HS-27A (cell line): Measurements from ENCODE around the gene TXNDC17.
"Not testable (repeated sequence)": the region's sequence is repeated elsewhere in the genome, so short reads cannot be mapped to it uniquely, and the experiment has no call there.

Experiments
- DNase-seq: peaks from one replicate; pipeline ENCODE4 v3.0.0-alpha.2; 2012; ENCODE audit warnings: low read depth, missing footprints

The TXNDC17 gene

DNA sequence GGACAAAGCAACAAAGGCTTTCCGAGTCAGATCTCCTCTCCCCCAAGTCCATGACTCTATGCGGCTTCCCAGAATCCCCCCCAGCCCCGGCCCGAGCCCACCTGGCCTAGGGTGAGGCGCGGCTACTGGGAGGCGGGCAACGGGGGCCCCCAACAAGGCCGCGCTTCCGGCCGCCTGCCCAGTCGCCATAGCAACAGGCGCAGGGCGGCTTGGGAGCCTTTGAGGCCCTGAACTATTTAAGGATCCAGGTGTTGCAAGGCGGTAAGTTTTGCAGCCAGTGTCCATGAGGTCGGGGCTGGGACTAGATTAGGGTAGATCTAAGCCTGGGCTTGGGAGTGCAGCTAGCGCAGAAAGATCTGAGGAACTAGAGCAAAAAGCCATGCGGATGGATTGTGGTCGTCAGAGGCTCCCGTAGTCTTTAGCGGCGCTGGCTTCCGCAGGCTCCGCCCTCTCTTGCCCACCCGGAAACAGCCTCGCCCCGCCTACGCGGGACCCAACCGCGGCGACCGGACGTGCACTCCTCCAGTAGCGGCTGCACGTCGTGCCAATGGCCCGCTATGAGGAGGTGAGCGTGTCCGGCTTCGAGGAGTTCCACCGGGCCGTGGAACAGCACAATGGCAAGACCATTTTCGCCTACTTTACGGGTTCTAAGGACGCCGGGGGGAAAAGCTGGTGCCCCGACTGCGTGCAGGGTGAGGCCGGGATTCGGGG, at the start of gene TXNDC17, which contains the start of gene KIAA0753:
TSS of gene TXNDC17 (plus strand) at position 525 of the 711 bp plus-strand sequence. CDS start at position 548, 23 bp downstream.
TSS of gene KIAA0753 (minus strand) at position 176 of the 711 bp plus-strand sequence. CDS start 5,608 bp downstream, outside the sequence.
- peak; percentile 52 for DNase-seq

DNA sequence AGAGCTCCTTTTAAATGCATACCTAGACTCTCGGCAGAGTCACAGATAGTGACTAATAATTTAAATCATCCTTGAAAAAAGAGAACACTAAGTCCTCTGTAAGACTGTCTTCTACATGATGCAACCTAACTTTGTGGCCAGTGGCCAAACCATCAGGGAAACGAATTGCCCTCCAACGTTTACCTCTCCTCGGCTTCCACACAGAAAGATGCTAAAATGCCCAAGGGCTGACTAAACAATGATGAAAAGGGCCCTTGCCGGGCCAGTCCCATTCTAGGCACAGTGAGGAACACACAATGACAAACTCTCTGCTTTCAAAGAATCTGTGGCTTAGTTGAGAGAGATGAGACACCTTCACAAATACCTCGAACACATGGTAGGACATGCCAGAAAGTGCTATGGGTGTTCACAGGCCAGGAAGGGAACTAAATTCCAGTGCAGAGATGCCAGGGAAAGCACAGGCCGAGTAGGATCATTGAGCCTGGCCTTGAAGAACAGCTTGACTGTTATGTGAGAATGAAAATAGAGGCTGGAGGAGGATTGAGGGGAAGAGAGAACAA, 49.2 kb upstream of the TXNDC17 start:
- no peak for DNase-seq

GRCh38 chr17:6592173-6592572, 48.7 kb upstream of the TXNDC17 start:
- no peak for DNase-seq

DNA sequence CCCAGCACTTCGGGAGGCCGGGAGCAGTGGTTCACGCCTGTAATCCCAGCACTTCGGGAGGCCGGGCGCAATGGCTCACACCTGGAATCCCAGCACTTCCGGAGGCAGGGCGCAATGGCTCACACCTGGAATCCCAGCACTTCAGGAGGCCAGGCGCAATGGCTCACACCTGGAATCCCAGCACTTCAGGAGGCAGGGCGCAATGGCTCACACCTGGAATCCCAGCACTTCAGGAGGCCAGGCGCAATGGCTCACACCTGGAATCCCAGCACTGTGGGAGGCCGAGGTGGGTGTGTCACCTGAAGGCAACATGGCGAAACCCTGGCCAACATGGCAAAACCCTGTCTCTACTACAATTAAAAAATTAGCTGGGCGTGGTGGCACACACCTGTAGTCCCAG, 47.5 kb upstream of the TXNDC17 start:
- DNase-seq = not testable (repeated sequence)

GRCh38 chr17:6596081-6596480, 44.8 kb upstream of the TXNDC17 start:
- no peak for DNase-seq

GRCh38 chr17:6596511-6596910, 44.3 kb upstream of the TXNDC17 start:
- no peak for DNase-seq

- DNase-seq = no peak
These were observed 43.9 kb upstream of the TXNDC17 start for GRCh38 chr17:6596941-6597340.

DNA sequence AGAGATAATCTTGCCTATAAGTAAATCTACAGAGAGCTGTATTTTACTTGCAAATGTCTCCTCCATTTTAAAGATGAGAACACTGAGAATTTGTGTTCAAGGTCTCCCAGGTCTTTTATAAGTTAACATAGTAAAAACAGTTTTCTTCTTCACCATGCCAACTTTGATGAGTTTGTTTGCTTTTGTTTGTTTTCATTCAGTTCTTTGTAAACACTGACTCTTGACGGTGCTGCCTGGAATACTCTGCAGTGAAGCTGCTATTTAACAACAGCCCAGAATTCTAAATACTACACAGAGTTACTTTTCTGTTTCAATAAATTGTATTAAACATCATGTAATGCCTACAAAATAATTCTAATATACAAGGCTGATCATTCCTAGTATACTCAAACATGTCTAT, 43.1 kb upstream of the TXNDC17 start:
- DNase-seq = no peak

DNA sequence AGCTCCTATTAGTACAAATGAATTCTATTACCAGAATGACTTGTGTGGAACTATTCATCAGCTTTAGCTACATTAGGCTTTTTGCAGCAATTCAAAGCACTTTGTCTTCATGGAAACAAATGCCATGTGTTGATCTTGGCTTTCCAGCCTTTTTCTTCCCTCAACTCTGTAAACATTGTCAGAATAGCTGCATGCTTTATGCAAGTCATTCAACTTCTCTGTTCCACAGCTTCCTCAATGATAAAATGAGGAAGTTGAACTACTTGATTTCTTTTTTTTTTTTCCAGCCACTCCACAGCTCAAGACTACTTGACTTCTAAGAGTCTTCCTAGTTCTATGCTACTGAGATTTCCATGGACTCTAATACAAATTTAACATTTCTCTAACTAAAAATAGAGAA, 41.5 kb upstream of the TXNDC17 start:
- no peak for DNase-seq

- no peak for DNase-seq
These were observed 38.7 kb upstream of the TXNDC17 start for GRCh38 chr17:6602141-6602540.

GRCh38 chr17:6603744-6604325, 37.0 kb upstream of the TXNDC17 start:
- DNase-seq = no peak

DNA sequence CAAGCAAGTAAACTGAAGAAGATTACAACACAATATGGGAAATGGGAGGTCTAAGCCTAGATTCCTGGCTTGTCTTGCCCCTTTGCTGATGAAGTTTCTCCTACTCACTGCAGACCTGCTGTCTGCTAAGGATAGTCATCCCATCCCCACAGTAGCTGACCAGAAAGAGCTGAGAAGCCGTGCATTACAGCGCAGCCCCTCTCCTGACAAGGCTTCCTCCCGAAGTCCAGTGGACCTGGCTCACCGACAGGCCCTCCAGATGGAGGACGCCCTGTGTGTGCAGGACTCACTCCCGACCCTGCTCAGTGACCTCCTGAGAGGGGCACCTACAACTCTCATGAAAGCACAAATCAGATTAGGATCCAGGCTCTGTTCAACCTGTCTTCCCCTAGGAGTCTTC, 35.7 kb upstream of the TXNDC17 start:
- DNase-seq = no peak

GRCh38 chr17:6608321-6608720, 32.5 kb upstream of the TXNDC17 start:
- DNase-seq = no peak

GRCh38 chr17:6610011-6610410, 30.8 kb upstream of the TXNDC17 start:
- no peak for DNase-seq

DNA sequence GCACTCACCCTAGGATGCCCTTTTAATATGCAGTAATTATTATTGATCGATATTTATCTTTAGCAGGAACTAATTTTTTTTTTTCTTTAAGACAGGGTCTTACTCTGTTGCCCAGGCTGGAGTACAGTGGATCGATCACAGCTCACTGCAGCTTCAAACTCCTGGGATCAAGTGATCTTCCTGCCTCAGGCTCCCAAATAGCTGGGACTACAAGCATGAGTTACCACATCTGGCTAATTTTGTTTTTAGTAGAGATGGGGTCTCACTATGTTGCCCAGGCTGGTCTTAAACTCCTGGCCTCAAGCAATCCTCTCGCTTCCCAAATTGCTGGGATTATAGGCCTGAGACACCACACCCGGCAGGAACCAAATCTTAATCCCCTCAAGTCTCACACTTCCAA, 29.6 kb upstream of the TXNDC17 start:
- no peak for DNase-seq

DNA sequence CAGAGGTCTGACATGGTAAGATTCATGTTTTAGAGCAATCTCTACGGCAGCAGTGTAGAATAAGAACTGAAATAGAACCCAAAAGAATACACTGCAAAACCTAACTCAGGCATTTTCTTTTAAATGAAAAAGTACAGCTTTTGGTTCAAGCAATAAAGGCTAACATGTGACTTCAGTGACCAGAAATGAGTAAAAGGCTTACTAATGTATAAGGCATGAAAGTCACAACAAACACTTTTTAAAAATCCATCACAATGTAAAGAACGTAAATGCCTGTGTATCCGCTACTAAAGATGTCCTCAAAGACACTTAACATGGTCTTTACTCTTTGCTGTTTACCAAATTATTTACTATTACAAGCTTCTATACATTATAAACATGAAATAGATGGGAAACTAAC, 16.9 kb upstream of the TXNDC17 start:
- DNase-seq = no peak

DNA sequence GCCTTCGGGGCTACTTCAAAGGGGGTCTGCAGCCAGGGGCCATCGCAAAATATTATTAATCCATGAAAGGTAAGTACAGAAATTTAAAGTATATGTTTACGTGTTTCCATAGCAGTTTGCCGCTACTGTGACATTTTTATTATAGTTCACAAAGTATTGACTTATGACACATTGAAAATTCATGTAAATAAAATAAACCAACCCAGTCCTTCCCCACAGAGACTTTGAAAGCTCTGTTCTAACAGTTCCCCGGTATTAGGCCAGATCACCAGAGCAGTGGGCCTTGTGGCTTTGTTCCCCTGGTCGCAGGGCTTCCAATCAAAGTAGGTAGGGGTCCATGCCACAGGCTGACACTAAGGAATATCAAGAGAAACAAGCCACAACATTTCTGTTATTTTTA, 14.2 kb upstream of the TXNDC17 start:
- no peak for DNase-seq

GRCh38 chr17:6627019-6627418, 13.8 kb upstream of the TXNDC17 start:
- DNase-seq = no peak

- DNase-seq = no peak
These were observed 10.5 kb upstream of the TXNDC17 start for GRCh38 chr17:6630390-6630789.

GRCh38 chr17:6632530-6632929, 8.3 kb upstream of the TXNDC17 start:
- no peak for DNase-seq

DNA sequence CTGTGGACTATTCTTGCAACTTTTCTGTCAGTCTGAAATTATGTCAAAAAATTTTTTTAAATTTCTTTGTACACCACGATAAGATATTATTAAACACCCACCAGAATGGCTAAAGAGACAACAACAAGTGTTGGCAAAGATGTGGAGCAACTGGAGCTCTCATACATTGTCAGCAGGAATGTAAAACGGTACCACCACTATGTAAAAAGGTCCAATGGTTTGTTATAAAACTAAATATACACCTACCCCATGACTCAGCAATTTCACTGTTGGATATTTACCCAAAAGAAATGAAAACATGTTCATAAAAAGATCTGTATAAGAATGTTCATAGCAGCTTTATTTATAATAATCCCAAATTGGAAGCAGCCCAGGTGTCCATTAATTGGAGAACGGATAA, 7.6 kb upstream of the TXNDC17 start:
- DNase-seq = no peak

DNA sequence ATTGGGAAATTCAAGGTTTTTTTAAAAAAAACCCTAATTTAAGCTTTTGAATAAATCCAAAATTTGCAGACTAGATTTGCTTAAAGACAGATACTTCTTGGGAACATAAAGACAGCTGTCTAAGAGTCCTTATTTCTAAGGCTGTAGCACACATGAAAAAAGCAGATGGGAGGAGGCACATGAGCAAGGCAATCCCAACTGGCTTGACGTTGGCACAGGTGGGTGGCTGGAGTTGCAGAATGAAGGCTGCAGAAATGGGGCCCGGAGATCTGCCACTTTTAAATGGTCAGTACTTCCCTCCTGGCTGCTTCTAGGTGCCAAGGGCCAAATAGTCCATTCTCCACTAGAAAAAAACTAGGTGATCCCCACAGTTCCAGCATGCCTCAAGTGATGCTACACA, 4.8 kb upstream of the TXNDC17 start:
- no peak for DNase-seq

DNA sequence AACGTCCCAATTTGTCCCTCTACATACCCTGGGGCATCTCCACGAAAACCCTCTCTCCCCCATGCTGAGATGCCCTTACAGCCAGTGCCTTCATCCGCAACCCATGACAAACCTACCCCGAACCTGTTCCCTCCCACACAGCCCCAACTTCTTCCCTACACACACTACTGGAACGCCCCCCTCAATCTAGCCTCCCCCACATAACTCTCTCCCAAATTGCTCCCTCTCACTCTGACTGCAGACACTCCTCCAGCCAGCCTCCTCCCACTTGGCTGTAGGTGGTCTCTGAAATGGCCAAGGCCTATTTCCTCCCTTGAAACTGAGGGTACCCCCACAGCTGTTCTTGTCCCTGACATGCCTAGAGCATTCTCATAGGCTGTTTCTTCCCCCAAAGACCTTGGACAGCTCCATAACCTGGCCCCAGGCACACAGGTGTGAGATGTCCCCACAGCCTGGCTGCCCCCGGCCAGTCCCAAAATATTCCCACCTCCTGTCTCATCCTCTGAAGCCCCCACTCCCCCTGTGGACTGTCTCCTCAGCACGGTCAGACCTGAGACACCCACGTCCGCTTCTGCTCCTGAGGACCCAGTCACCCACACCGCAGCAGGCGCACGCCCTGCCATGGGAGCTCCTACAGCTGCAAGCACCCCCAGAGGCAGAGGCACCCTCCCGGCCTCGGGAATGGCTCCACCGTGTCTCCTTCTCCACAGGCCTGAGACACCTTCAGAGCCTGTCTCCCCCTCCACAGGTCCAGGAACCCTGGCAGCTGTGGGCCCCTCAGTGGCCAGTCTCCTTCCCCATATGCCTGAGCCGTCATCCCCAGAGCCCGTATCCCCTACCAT, 4.0 kb upstream of the TXNDC17 start:
- DNase-seq = no peak
